Activated naive CD8-positive, alpha-beta T cell treated with anti-CD3 and anti-CD28 coated beads, Interleukin-2, amount 50 U/mL, for 16 hours (primary cell): Measurements from ENCODE around the gene GSX1.
"Not testable (repeated sequence)": the region's sequence is repeated elsewhere in the genome, so short reads cannot be mapped to it uniquely, and the experiment has no call there.

Experiments
- DNase-seq: peaks from one replicate; pipeline ENCODE4 v3.0.0-alpha.2; 2020; ENCODE audit warnings: low read depth, low spot score

GSX1 gene

GRCh38 chr13:27792393-27793218, at the start of gene GSX1:
GSX1 (plus strand) TSS chr13:27792483; CDS start chr13:27792691, 208 bp downstream.
- no peak for DNase-seq

- no peak for DNase-seq
These were observed 47.5 kb upstream of the GSX1 start for GRCh38 chr13:27744801-27745200.

DNA sequence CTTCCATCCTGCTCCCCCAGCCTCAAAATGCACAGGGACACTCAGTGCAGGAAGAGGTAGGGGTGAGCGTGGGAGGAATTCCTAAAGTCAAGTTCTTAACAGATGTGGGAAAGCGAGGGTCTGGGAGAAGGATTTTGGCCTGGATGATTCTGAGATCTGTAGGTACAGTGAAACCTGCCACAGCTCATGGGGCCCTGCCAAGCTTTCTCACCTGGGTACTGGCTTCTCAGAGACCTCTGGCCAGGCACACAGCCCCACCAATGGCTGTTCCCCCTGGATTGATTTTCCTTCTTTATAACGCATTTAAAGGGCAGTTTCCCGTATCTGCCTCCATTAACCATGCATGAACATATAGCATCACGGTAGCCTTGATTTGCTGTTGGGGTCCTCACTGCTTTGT, 47.0 kb upstream of the GSX1 start:
- DNase-seq: no peak

DNA sequence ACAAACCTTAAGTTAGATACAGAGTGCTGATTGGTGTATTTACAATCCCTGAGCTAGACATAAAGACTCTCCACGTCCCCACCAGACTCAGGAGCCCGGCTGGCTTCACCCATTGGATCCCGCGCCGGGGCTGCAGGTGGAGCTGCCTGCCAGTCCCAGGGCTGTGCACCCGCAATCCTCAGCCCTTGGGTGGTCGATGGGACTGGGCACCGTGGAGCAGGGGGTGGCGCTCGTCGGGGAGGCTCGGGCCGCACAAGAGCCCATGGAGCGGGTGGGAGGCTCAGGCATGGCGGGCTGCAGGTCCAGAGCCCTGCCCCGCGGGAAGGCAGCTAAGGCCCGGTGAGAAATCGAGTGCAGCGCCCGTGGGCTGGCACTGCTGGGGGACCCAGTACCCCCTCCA, 44.1 kb upstream of the GSX1 start:
- not testable (repeated sequence) for DNase-seq

DNA sequence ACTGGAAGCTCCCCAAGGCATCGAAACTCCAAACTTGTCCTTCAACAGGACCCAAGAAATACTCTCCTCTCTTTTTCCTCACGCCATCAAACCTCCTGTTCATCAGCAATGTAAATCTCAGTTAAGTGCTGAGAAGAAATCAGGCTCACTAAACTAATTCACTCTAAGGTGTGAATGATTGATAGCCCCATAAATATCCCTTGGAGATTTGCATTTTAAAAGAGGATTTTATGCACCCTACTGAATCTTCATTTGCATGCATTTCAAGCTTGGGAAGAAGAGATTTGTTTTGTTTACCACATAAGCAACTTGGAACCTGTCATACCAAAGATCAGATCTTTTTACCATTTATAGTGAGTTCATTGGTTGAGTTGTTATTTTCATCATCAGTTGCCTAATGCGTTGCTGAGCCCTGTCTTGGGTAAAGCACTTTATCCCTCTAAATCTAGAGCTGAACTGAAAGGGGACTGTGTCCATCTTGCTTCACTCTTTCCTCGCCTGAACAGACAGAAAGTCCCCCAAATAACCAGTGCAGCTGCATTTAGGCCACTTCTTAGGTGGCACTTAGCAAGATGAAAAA, 40.2 kb upstream of the GSX1 start:
- DNase-seq: no peak

- DNase-seq: no peak
These were observed 26.6 kb upstream of the GSX1 start for GRCh38 chr13:27765650-27766049.

- DNase-seq: no peak
These were observed 21.5 kb upstream of the GSX1 start for GRCh38 chr13:27770809-27771208.

GRCh38 chr13:27772651-27773425, 19.4 kb upstream of the GSX1 start:
- no peak for DNase-seq

GRCh38 chr13:27774169-27774568, 18.1 kb upstream of the GSX1 start:
- DNase-seq: no peak

DNA sequence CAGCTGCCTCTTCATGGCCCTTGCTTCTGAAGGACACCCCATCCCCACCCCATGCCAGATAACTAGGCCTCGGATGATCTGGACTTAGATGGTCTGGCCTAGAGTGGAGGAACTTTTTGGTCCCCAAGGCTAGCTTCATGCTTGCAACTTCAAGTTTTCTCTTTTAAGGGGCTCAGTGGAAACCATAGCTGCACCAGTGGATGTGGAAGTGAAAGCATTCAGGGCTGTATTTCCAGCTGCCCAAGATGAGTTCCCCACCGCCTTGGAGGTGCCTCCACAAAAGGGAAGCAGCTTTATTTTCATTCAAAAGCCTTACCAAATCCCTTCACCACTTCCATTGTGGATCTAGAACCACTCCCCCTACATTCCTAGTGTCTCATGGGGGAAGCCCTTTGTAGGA, 17.6 kb upstream of the GSX1 start:
- no peak for DNase-seq

DNA sequence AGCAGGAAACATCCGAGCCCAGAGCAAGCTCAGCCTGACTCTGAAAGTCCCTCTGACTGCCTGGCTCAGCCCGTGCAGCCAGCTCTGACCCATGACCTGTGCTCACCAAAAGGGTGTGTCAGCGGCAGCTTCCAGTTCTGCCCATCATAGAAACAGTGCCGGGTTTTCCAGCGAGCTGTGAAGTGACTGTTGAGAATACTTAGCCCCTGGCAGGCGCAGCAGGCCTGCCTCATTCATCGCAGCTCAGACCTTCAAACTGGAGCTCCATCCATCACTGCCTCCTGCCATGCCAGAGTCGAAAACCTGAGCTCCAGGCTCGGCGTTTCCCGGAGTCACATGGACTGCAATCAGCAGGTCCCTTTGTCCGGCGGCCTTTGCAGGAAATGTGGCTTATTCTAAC, 16.3 kb upstream of the GSX1 start:
- DNase-seq: no peak

GRCh38 chr13:27782151-27782550, 10.1 kb upstream of the GSX1 start:
- no peak for DNase-seq

DNA sequence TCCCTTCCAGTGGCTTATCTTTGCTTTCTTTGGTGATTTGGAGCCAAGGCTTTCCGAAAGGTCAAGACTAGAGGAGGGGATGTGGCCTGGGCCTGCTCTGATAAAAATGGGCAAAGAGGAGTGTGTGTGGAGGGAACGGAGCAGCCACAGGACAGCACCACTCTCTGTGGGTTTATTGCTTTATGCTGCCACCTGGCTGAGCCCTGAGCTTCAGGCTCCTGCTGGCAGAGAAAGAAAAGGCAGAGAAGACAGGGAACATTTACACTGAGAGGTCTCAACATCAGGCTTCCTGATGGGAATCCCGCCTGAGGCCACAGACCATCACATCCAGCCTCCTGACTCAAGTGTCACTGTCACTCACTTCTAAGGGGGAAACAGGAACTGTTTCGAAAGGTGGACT, 9.2 kb upstream of the GSX1 start:
- no peak for DNase-seq

- no peak for DNase-seq
These were observed 4.0 kb upstream of the GSX1 start for GRCh38 chr13:27788271-27788670.

DNA sequence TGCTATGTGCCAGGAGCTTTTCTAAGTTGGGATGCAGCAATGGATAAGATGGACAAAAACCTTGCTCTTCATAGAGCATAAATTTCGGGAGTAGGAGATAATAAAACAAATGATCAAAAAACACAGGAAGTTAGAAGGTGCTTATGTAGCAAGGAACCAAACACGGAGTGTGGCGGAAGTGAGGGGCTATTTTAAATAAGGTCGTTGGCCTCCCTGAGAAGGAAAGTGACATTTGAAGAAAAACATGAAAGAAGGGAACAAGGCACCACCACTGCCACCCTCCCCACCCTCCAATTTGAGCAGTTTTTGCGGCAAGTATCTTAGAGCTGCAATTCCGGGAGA, 3.2 kb upstream of the GSX1 start:
- DNase-seq: no peak

DNA sequence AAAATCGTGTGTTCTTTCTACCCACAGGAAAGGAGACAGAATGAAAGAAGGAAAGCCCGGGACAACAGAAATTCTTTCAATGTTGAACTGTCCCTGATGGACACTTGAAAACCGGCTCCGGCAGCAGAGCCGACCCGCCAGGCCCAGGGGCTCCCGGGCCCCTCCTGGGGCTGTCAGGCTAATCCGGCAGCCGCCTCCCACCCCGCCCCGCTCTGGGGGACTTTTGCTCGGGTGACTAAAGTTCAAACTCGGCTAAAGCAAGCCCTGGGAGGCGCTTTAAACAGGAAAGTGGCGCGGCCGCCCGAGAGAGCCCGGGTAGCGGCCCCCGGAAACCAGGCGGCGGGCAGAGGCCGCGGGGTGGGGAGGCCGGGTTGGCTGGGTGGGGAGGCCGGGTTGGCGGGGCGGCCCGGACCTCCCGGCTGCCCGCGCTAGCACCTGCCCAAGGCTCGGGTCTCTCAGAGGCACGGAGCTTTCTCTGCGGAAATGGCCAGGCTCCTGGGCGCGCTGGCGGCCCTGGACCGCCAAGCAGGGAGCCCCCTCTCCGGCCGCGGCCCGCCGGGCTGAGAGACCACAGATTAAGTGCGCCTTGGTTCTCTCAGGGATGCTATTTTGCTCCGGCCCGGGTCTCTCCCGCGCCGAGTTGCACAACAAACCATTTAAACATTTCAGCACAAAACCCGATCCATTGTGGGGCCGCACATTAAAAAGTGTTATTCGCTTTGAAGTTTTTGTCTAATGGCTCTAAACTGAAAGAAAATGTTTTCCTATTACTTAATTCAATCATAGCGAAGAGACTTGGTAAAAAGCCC, 2.6 kb upstream of the GSX1 start:
- peak; percentile 0 for DNase-seq

GRCh38 chr13:27790523-27790922, 1.8 kb upstream of the GSX1 start:
- DNase-seq: no peak

DNA sequence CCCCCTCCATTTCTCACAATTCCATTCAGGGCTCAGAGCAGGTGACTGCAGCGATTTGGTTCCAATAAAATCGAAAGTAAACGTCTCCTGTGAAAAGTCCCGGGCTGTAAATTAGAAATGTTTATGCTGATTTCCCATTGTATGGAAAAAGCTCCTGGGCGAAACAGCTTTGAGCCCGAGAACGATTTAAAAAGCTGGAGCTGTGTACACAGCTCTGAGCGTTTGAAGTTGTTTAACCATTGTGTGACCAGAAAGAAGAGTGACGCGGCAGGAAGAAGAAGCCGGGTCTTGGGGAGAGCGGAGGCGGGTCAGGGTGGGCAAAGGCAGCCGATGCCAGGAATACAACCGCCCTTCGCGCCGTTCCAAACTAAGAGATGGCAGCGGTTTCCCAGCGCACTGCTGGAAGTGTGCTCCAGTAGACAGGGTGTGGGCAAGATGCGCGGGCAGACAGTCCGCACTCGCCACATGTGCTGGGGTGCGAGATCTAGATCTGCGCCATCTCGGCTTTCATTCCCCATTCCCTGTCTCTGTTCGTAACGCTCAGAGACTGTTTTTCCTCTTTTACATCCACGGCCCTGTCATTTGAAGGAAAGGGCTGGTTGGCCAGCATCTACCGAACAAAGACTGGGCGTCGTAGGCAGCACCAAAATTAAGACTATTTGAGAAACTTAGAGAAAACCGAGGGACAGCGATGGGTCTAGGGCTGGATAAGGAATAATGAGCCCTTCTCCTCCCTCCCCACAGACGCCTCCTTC, 960 bp upstream of the GSX1 start:
- DNase-seq: no peak

- no peak for DNase-seq
These were observed 336 bp upstream of the GSX1 start for GRCh38 chr13:27791901-27792392.

DNA sequence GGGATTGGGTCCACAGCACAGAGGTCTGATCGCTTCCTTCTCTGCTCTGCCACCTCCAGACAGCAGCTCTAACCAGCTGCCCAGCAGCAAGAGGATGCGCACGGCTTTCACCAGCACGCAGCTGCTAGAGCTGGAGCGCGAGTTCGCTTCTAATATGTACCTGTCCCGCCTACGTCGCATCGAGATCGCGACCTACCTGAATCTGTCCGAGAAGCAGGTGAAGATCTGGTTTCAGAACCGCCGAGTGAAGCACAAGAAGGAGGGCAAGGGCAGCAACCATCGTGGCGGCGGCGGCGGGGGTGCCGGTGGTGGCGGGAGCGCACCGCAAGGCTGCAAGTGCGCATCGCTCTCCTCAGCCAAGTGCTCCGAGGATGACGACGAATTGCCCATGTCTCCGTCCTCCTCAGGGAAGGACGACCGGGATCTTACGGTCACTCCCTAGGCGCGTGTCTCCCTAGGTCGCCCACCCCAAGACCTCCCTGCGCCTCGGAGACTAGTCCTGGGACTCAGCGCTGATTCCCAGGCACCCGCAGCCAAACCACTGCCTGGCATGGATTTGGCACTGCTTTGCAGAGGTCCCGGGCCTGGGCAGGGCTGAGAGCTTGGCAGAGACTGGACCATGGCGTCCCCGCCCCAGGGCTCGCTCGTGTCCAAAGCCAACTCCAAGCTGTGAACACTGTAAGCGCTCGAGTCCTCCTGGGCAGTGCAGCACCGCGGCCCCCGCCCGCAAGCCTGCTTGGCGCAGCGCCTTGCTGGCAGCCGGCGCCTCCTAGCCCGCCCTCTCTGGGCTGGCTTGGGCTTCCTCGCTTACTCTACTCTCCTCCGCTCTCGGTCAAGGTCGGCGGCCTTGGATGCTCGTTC, 1.5 kb downstream of the GSX1 start:
- DNase-seq: no peak
